ENCODE results near the gene PDE11A.

Gene PDE11A

DNA sequence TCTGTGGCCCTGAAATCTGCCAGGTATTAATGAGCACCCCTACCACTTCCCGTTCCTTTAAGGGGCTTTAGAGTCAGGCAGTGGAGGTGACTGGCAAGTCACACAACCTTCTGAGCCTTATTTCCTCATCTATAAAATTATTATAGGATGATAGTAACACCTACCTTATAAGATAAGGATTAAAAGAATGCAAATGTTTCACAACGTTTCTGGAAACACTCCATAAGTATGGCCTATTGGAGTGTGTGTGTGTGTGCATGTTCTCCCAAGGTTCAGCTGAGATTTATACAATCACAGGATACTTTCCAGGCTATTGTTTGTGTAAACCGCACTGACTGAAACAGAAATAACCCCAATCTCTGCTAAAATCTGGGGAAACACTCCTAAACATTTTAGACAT lies 176.0 kb downstream of the PDE11A start:
- Mint-ChIP-seq H3K36me3 (ENCODE audit: insufficient read depth) (no peaks in the 10 kb centered on the region), H3K4me3 (no peak overlapping the region), H3K27ac (ENCODE audit: low read depth) (no peak overlapping the region), H3K4me1 (no peaks in the 10 kb centered on the region), H3K9me3 (no peaks in the 10 kb centered on the region), H3K27me3 (peaks cover 28% of the 10 kb centered on the region)
- DNase-seq (ENCODE audit: low spot score in 2 of 2) (no peak), ATAC-seq (replicated peaks; ENCODE audit: extremely low read depth, poor library complexity, severe bottlenecking) (no peak)

DNA sequence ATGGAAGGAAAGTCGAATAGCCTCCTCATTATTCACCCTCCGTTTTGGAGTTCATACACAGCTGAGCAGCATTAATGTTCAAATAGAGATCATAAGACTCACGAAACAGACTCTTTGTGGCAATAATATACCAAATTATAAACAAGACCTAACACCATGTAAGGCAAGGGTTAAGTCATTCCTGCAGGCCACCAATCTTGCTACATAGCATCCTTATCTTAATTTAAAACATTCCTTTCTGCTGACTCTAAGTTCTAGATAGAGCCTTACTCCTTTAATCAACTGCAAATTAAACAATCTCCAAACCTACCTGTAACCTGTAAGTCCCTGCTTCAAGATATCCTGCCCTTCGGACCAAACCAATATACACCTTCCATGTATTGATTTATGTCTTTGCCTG lies 178.0 kb downstream of the PDE11A start:
- no peaks in the 10 kb centered on the region for H3K4me1 Mint-ChIP-seq
- peaks cover 28% of the 10 kb centered on the region for H3K27me3 Mint-ChIP-seq
- no peak overlapping the region for H3K4me3 Mint-ChIP-seq
- H3K36me3 Mint-ChIP-seq (ENCODE audit: insufficient read depth) = peaks cover 2% of the 10 kb centered on the region
- DNase-seq (ENCODE audit: low spot score in 2 of 2) (no peak), ATAC-seq (replicated peaks; ENCODE audit: extremely low read depth, poor library complexity, severe bottlenecking) (no peak)
- H3K9me3 Mint-ChIP-seq = no peaks in the 10 kb centered on the region
- H3K27ac Mint-ChIP-seq (ENCODE audit: low read depth) = no peak overlapping the region

DNA sequence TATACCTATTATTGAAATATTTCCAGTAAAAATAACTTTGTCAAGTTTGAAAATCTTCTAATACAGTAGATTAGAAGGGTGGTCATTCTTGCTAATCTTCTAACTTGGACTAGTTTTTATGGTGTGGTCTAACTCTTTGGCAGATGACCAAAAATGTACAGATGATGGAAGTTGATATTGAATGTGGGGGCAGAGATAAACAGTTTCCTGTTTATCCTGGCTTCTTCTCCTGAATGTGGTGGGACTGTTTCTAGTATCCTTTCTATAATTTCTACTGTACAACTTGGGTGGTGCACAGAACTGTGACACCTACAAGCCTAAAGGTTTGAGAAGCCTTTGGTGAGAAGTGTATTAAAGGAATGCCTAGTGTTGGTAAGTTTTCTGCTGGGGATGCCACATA lies 178.7 kb downstream of the PDE11A start:
- Mint-ChIP-seq H3K4me3 (no peak overlapping the region), H3K4me1 (no peaks in the 10 kb centered on the region), H3K9me3 (no peaks in the 10 kb centered on the region), H3K27me3 (peaks cover 28% of the 10 kb centered on the region), H3K27ac (ENCODE audit: low read depth) (no peak overlapping the region), H3K36me3 (ENCODE audit: insufficient read depth) (peaks cover 3% of the 10 kb centered on the region)
- ATAC-seq (replicated peaks; ENCODE audit: extremely low read depth, poor library complexity, severe bottlenecking) (no peak), DNase-seq (ENCODE audit: low spot score in 2 of 2) (no peak)

DNA sequence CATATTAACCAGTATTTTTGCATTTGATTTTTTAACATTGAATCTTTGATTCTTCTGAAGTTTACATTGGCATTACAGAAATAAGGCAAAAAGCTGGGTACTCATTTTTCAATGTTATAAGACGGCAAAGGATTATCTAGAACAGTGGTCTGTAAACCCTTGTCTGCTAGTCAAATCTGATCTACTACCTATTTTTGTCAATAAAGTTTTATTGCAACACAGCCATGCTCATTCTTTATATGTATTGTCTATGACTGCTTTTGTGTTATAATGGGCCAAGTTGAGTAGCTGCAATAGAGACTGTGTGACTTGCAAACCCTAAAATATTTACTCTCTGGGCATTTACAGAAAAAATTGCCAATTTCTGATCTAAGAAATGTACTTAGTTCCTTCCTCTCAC lies 181.0 kb downstream of the PDE11A start:
- Mint-ChIP-seq H3K27ac (ENCODE audit: low read depth) (no peak overlapping the region), H3K27me3 (peaks cover 34% of the 10 kb centered on the region), H3K4me1 (no peaks in the 10 kb centered on the region), H3K9me3 (no peaks in the 10 kb centered on the region), H3K4me3 (no peak overlapping the region), H3K36me3 (ENCODE audit: insufficient read depth) (peaks cover 4% of the 10 kb centered on the region)
- ATAC-seq (replicated peaks; ENCODE audit: extremely low read depth, poor library complexity, severe bottlenecking) = no peak
- DNase-seq (ENCODE audit: low spot score in 2 of 2) = no peak

GRCh38 chr2:177889818-177890460 lies 182.6 kb downstream of the PDE11A start:
- peaks cover 35% of the 10 kb centered on the region for H3K27me3 Mint-ChIP-seq
- no peaks in the 10 kb centered on the region for H3K9me3 Mint-ChIP-seq
- no peaks in the 10 kb centered on the region for H3K4me1 Mint-ChIP-seq
- H3K4me3 Mint-ChIP-seq = no peak overlapping the region
- H3K27ac Mint-ChIP-seq (ENCODE audit: low read depth) = no peak overlapping the region
- DNase-seq (ENCODE audit: low spot score in 2 of 2) = no peak
- H3K36me3 Mint-ChIP-seq (ENCODE audit: insufficient read depth) = peaks cover 4% of the 10 kb centered on the region
- no peak for ATAC-seq (replicated peaks; ENCODE audit: extremely low read depth, poor library complexity, severe bottlenecking)

DNA sequence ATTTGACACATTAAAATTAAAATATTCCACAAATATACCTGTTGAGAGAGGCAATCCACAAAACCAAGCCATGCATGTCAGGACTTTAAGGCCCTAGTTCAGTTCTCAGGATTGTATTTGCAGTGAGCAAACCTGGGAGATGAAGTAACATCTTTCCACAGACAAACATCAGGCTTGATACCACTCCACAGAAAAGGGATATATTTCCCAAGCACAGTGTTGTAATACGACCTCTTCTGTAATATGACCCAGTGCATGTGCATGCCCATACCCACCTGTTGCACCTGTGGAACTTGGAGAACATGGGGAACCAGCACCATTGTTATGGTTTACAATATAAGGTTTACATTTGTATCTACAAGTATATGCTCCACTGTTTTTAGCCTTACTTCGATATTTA lies 184.0 kb downstream of the PDE11A start:
- no peaks in the 10 kb centered on the region for H3K9me3 Mint-ChIP-seq
- no peak overlapping the region for H3K27ac Mint-ChIP-seq (ENCODE audit: low read depth)
- no peaks in the 10 kb centered on the region for H3K4me1 Mint-ChIP-seq
- peaks cover 21% of the 10 kb centered on the region for H3K27me3 Mint-ChIP-seq
- no peak for DNase-seq (ENCODE audit: low spot score in 2 of 2)
- ATAC-seq (replicated peaks; ENCODE audit: extremely low read depth, poor library complexity, severe bottlenecking) = no peak
- H3K36me3 Mint-ChIP-seq (ENCODE audit: insufficient read depth) = peaks cover 4% of the 10 kb centered on the region
- no peak overlapping the region for H3K4me3 Mint-ChIP-seq

DNA sequence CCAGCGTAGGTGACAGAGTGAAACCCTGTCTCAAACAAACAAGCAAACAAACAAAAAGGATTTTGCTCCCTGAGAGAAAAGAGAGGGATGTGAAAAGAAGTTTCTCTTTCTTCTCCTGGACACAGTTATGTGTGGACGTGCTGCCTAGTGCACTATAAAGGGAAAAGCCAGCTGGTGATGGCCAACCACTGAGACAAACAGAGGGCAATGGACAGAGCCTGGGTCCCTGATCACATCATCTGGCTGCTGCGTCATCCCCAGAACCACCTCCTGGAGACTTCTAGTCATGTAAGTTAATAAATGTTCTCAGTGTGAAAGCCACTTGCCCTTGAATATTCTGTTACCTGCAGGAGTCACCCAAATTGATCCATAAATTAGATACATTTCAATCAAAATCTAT lies 184.9 kb downstream of the PDE11A start:
- Mint-ChIP-seq H3K27ac (ENCODE audit: low read depth) (no peak overlapping the region), H3K4me3 (no peak overlapping the region)

DNA sequence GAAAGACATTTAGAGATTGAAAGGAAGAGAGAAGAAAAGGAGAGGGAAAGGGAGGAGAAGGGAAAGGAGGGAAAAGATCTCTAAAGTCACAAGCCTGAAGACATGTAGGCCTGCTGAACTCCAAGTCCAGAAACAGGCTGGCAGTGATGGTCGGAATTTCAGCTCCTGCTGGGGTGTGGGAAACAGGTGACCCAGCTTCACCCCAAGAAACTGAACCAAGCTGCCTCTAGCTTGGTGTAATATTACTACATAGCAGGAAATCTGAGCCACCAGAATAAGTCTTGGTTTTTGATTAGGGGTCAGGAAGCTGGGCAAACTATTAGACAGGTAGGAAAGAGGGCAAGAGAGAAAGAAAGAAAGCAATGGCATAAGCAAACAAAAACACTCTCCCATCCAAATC lies 185.8 kb downstream of the PDE11A start:
- H3K27me3 Mint-ChIP-seq = peaks cover 9% of the 10 kb centered on the region
- H3K4me3 Mint-ChIP-seq = no peak overlapping the region
- no peak for DNase-seq (ENCODE audit: low spot score in 2 of 2)
- no peak for ATAC-seq (replicated peaks; ENCODE audit: extremely low read depth, poor library complexity, severe bottlenecking)
- H3K27ac Mint-ChIP-seq (ENCODE audit: low read depth) = no peak overlapping the region
- H3K9me3 Mint-ChIP-seq = no peaks in the 10 kb centered on the region
- H3K36me3 Mint-ChIP-seq (ENCODE audit: insufficient read depth) = peaks cover 4% of the 10 kb centered on the region
- H3K4me1 Mint-ChIP-seq = no peaks in the 10 kb centered on the region

More for the DNA sequence above, 184.9 kb downstream of the PDE11A start:
- H3K9me3 Mint-ChIP-seq = no peaks in the 10 kb centered on the region
- peaks cover 4% of the 10 kb centered on the region for H3K36me3 Mint-ChIP-seq (ENCODE audit: insufficient read depth)
- DNase-seq (ENCODE audit: low spot score in 2 of 2) (no peak), ATAC-seq (replicated peaks; ENCODE audit: extremely low read depth, poor library complexity, severe bottlenecking) (no peak)
- H3K27me3 Mint-ChIP-seq = peaks cover 13% of the 10 kb centered on the region
- no peaks in the 10 kb centered on the region for H3K4me1 Mint-ChIP-seq

- H3K4me3 Mint-ChIP-seq = no peak overlapping the region
- H3K36me3 Mint-ChIP-seq (ENCODE audit: insufficient read depth) = peaks cover 4% of the 10 kb centered on the region
- H3K4me1 Mint-ChIP-seq = no peaks in the 10 kb centered on the region
- H3K9me3 Mint-ChIP-seq = no peaks in the 10 kb centered on the region
- H3K27ac Mint-ChIP-seq (ENCODE audit: low read depth) = no peak overlapping the region
- H3K27me3 Mint-ChIP-seq = peaks cover 9% of the 10 kb centered on the region
- DNase-seq (ENCODE audit: low spot score in 2 of 2) = no peak
- ATAC-seq (replicated peaks; ENCODE audit: extremely low read depth, poor library complexity, severe bottlenecking) = no peak
Measured at GRCh38 chr2:177885828-177886466, 186.6 kb downstream of the PDE11A start.

- H3K36me3 Mint-ChIP-seq (ENCODE audit: insufficient read depth) = no peaks in the 10 kb centered on the region
- H3K9me3 Mint-ChIP-seq = no peaks in the 10 kb centered on the region
- DNase-seq (ENCODE audit: low spot score in 2 of 2) (no peak), ATAC-seq (replicated peaks; ENCODE audit: extremely low read depth, poor library complexity, severe bottlenecking) (no peak)
- no peak overlapping the region for H3K4me3 Mint-ChIP-seq
- H3K27ac Mint-ChIP-seq (ENCODE audit: low read depth) = no peak overlapping the region
- peaks cover 9% of the 10 kb centered on the region for H3K27me3 Mint-ChIP-seq
- no peaks in the 10 kb centered on the region for H3K4me1 Mint-ChIP-seq
Measured at GRCh38 chr2:177883177-177883576, 189.4 kb downstream of the PDE11A start.

- no peak for DNase-seq (ENCODE audit: low spot score in 2 of 2)
- Mint-ChIP-seq H3K27me3 (peaks cover 9% of the 10 kb centered on the region), H3K27ac (ENCODE audit: low read depth) (no peak overlapping the region), H3K4me1 (no peaks in the 10 kb centered on the region), H3K4me3 (no peak overlapping the region), H3K9me3 (no peaks in the 10 kb centered on the region), H3K36me3 (ENCODE audit: insufficient read depth) (no peaks in the 10 kb centered on the region)
- no peak for ATAC-seq (replicated peaks; ENCODE audit: extremely low read depth, poor library complexity, severe bottlenecking)
Measured at GRCh38 chr2:177882501-177882900, 190.1 kb downstream of the PDE11A start.

GRCh38 chr2:177881921-177882320 lies 190.7 kb downstream of the PDE11A start:
- DNase-seq (ENCODE audit: low spot score in 2 of 2) (no peak), ATAC-seq (replicated peaks; ENCODE audit: extremely low read depth, poor library complexity, severe bottlenecking) (no peak)
- Mint-ChIP-seq H3K4me3 (no peak overlapping the region), H3K9me3 (no peaks in the 10 kb centered on the region), H3K4me1 (no peaks in the 10 kb centered on the region), H3K36me3 (ENCODE audit: insufficient read depth) (no peaks in the 10 kb centered on the region), H3K27me3 (peaks cover 8% of the 10 kb centered on the region), H3K27ac (ENCODE audit: low read depth) (no peak overlapping the region)

- no peaks in the 10 kb centered on the region for H3K36me3 Mint-ChIP-seq (ENCODE audit: insufficient read depth)
- no peak overlapping the region for H3K4me3 Mint-ChIP-seq
- H3K4me1 Mint-ChIP-seq = no peaks in the 10 kb centered on the region
- no peak overlapping the region for H3K27ac Mint-ChIP-seq (ENCODE audit: low read depth)
- no peaks in the 10 kb centered on the region for H3K9me3 Mint-ChIP-seq
- no peak for DNase-seq (ENCODE audit: low spot score in 2 of 2)
- ATAC-seq (replicated peaks; ENCODE audit: extremely low read depth, poor library complexity, severe bottlenecking) = no peak
- peaks cover under 1% of the 10 kb centered on the region for H3K27me3 Mint-ChIP-seq
Measured at GRCh38 chr2:177881008-177881747, 191.4 kb downstream of the PDE11A start.
